ENCODE measurements around the gene TPO. TPM values are rescaled to one million over a fixed set of nuclear protein-coding genes. Genes with fewer than 3 reads are reported as not detected.

TPO gene
- total RNA-seq, 1 experiment from 2014 or later: not detected

GRCh38 chr2:1551905-1552304 lies 138.6 kb downstream of the TPO start:
- Histone ChIP-seq H3K27ac (ENCODE audit: insufficient read length, low read depth, low read length) (no peak overlapping the region), H2BK20ac (ENCODE audit: low read depth, low read length, poor library complexity, severe bottlenecking) (no peak overlapping the region), H2BK12ac (ENCODE audit: insufficient read length, low read depth, low read length) (no peak overlapping the region), H3K9me3 (ENCODE audit: control insufficient read depth, low read depth, low read length) (no peaks in the 10 kb centered on the region), H4K91ac (ENCODE audit: insufficient read length, low read depth, low read length) (no peak overlapping the region), H3K4me1 (ENCODE audit: insufficient read depth, low read length) (no peaks in the 10 kb centered on the region), H4K5ac (ENCODE audit: insufficient read length, low read depth, low read length) (no peak overlapping the region), H3K9ac (ENCODE audit: extremely low read depth, insufficient read length, low read length) (no peak overlapping the region), H2BK120ac (ENCODE audit: low read depth, low read length, poor library complexity, severe bottlenecking) (no peak overlapping the region), H3K23me2 (ENCODE audit: insufficient read length, low read depth, low read length, poor library complexity, severe bottlenecking) (no peaks in the 10 kb centered on the region), H3K79me2 (ENCODE audit: insufficient read depth, low read length) (peaks cover 1% of the 10 kb centered on the region; the same call in 1 of the 2 replicates), H3K23ac (ENCODE audit: insufficient read length, low read depth, low read length) (no peak overlapping the region), H3K79me1 (ENCODE audit: insufficient read depth, low read depth, low read length, poor library complexity, severe bottlenecking) (no peaks in the 10 kb centered on the region), H2BK5ac (ENCODE audit: insufficient read length, low read length) (no peak overlapping the region), H3K4me2 (ENCODE audit: insufficient read depth, insufficient read length, low read length) (no peak overlapping the region), H3K4ac (ENCODE audit: low read depth, low read length) (no peak overlapping the region), H3T11ph (ENCODE audit: low read length) (no peak overlapping the region), H3K18ac (ENCODE audit: insufficient read length, low read depth, low read length) (no peak overlapping the region), H4K20me1 (ENCODE audit: control insufficient read depth, insufficient read depth, insufficient read length) (no peaks in the 10 kb centered on the region), H3K56ac (ENCODE audit: insufficient read length, low read depth, low read length) (no peak overlapping the region), H4K8ac (replicated peaks; ENCODE audit: insufficient read length, low read depth, low read length) (no peak overlapping the region), H3K27me3 (ENCODE audit: insufficient read depth, low read length) (no peaks in the 10 kb centered on the region; the same call in 1 of the 2 replicates), H3K14ac (ENCODE audit: insufficient read depth, low read length) (no peak overlapping the region), H2BK15ac (ENCODE audit: low read depth, low read length) (no peak overlapping the region), H2AFZ (ENCODE audit: low read length) (no peak overlapping the region), H2AK5ac (ENCODE audit: insufficient read length, low read length) (no peak overlapping the region)
- peaks cover 0 to 7% of the 10 kb centered on the region in 2 experiments; a peak in 2 of 4 replicates for H3K4me1 Mint-ChIP-seq
- no peaks in the 10 kb centered on the region for H3K36me3 Mint-ChIP-seq (ENCODE audit: insufficient read depth in 1 of 3, low read depth in 3 of 3)
- peaks cover 20% of the 10 kb centered on the region for H3K27me3 Mint-ChIP-seq (ENCODE audit: low read depth)
- H3K9me3 Mint-ChIP-seq: no peaks in the 10 kb centered on the region
- WGBS (ENCODE audit: extremely low coverage, insufficient read length, low lambda C conversion rate): no CpG with 5 or more reads among the region's 4 CpGs
- no peak overlapping the region for H3K4me3 Mint-ChIP-seq
- TF ChIP-seq, protein P1, sequence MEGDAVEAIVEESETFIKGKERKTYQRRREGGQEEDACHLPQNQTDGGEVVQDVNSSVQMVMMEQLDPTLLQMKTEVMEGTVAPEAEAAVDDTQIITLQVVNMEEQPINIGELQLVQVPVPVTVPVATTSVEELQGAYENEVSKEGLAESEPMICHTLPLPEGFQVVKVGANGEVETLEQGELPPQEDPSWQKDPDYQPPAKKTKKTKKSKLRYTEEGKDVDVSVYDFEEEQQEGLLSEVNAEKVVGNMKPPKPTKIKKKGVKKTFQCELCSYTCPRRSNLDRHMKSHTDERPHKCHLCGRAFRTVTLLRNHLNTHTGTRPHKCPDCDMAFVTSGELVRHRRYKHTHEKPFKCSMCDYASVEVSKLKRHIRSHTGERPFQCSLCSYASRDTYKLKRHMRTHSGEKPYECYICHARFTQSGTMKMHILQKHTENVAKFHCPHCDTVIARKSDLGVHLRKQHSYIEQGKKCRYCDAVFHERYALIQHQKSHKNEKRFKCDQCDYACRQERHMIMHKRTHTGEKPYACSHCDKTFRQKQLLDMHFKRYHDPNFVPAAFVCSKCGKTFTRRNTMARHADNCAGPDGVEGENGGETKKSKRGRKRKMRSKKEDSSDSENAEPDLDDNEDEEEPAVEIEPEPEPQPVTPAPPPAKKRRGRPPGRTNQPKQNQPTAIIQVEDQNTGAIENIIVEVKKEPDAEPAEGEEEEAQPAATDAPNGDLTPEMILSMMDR (conservative IDR thresholded peaks at IDR 0.05): no peak
- H3K27ac Mint-ChIP-seq: no peak overlapping the region; a peak in 1 of 7 replicates
- no peak for DNase-seq

Data from H9 (cell line).